Caco-2 (cell line): Measurements from ENCODE around the gene ASCC1. TPM values are rescaled to one million over a fixed set of nuclear protein-coding genes. Genes with fewer than 3 reads are reported as not detected.

Experiments
- BruUV-seq: library from RNA; stranded (reverse); fragments of 400-500 nt; replicated peaks from 2 replicates; lab custom pipeline; 2021; lab: Mats Ljungman, UMichigan
- CTCF ChIA-PET: fragments of 300-600 bp; sonication (Branson Sonifier 250); formaldehyde crosslinking; loops from one replicate; lab custom pipeline; 2022; ENCODE audit warnings: antibody characterized with exemption; lab: Charles Lee
- POLR2A ChIA-PET: fragments of 300-600 bp; sonication (Branson Sonifier 250); formaldehyde crosslinking; loops from one replicate; lab custom pipeline; 2022; ENCODE audit warnings: antibody characterized with exemption; lab: Charles Lee
- DNase-seq, 2 experiments: peaks; one replicate each; pipeline versions ENCODE4 v3.0.0 to v3.0.0-alpha.2; 2020 to 2022
- H3K27me3 ChIP-seq: replicated peaks from 2 replicates; pipeline ENCODE4 v1.6.0; 2011; ENCODE audit warnings: low read length; ENCODE audit not compliant: control insufficient read depth, insufficient read depth
- H3K36me3 ChIP-seq: 2 replicates; pipeline ENCODE4 v1.5.1; 2011; ENCODE audit warnings: low read length; ENCODE audit not compliant: control insufficient read depth, insufficient read depth
- H3K4me1 ChIP-seq: fragments of 250-450 bp; sonication (Bioruptor Pico); 2 replicates; pipeline ENCODE4 v1.5.1; 2020; ENCODE audit warnings: mild to moderate bottlenecking
- H3K4me3 ChIP-seq: 2 replicates; pipeline ENCODE4 v1.5.1; 2011; ENCODE audit warnings: low read depth, mild to moderate bottlenecking, control low read depth, low read length
- H3K9me3 ChIP-seq: fragments of 250-450 bp; sonication (Bioruptor Pico); 2 replicates; pipeline ENCODE4 v1.5.1; 2020; ENCODE audit warnings: mild to moderate bottlenecking, moderate library complexity
- H3K27ac Mint-ChIP-seq: one replicate; pipeline ENCODE4 v1.8.0; 2022; ENCODE audit warnings: mixed read lengths; ENCODE audit not compliant: unreplicated experiment
- H3K27me3 Mint-ChIP-seq: one replicate; pipeline ENCODE4 v1.8.0; 2022; ENCODE audit warnings: mixed read lengths; ENCODE audit not compliant: insufficient read depth, unreplicated experiment
- H3K36me3 Mint-ChIP-seq: one replicate; pipeline ENCODE4 v1.8.0; 2022; ENCODE audit warnings: mild to moderate bottlenecking, mixed read lengths; ENCODE audit not compliant: insufficient read depth, unreplicated experiment
- H3K4me1 Mint-ChIP-seq: one replicate; pipeline ENCODE4 v1.8.0; 2022; ENCODE audit warnings: low read depth, mixed read lengths; ENCODE audit not compliant: unreplicated experiment
- H3K4me3 Mint-ChIP-seq: one replicate; pipeline ENCODE4 v1.8.0; 2022; ENCODE audit warnings: mild to moderate bottlenecking, moderate library complexity, mixed read lengths; ENCODE audit not compliant: unreplicated experiment
- H3K9me3 Mint-ChIP-seq: one replicate; pipeline ENCODE4 v1.8.0; 2022; ENCODE audit warnings: mixed read lengths; ENCODE audit not compliant: unreplicated experiment
- intact Hi-C: fragments of 100-400 bp; cut with micrococcal nuclease; formaldehyde crosslinking; loops from one replicate; pipeline ENCODE4 v1.10.0; 2022; ENCODE audit not compliant: unreplicated experiment
- total RNA-seq: library from RNA; stranded (reverse); gene quantifications from 2 replicates; pipeline ENCODE4 v1.2.3, GENCODE V29; 2022
- TF ChIP-seq, protein P1 (sequence below), 2 experiments: fragments of 200-600 bp in 1 of 2; IDR thresholded peaks; 1 replicate in 1 of 2; 2 replicates in 1 of 2; pipeline versions ENCODE4 v1.5.1 to v1.8.0; 2011 to 2022; ENCODE audit warnings: antibody characterized with exemption in 1 of 2, control low read depth in 1 of 2, inconsistent platforms in 1 of 2, low read depth in 1 of 2, low read length in 1 of 2, mild to moderate bottlenecking in 1 of 2, moderate library complexity in 1 of 2; ENCODE audit not compliant: insufficient read depth in 1 of 2, severe bottlenecking in 1 of 2, unreplicated experiment in 1 of 2

Gene ASCC1
- total RNA-seq, 1 experiment from 2014 or later, result 73.7 TPM

DNA sequence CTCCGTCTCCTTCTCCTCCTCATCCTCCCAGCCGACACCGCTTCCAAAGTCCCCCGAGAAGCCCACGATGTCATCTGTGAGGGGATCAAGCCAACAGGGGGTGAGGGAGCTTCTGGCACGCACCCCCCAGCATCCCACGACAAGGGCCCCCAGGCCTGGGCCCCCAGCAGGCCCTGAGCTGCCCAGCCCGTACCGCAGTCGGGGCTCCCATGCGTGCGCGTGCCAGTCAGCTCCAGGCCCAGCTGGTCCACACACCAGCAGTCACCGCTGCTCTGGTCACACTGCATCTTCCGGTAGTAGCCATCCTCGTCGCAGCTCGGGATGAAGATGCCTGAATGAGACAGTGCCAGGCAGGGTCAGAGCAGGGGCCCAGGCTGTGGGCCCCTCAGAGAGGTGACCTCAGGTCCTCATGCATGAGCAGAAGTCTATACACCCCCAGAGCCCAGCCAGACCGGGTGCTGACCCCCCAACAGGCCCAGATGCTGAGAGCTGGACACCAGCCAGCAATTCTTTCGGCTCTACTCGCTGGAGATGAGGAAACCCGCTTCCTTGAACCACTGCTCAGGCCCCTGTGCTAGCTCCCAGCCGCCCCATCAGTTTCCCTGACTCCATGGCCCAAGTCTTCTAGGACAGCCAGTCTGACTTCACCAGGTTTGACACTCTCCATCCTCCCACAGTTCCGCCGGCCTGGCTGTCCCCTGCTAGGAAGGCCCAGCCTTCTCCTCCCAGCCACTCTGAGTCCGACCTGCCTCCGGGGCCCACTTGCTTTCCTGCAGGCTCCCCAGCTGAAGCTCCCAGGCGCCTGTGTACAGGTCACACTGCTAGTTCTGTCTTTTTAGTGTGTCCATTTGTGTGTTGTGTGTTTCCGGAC, 153.0 kb downstream of the ASCC1 start:
- Histone ChIP-seq H3K4me1 (0 out of 2 replicates have a peak, but pooled peaks cover 3% of the 10 kb centered on the region), H3K4me3 (no peak overlapping the region), H3K27me3 (no peaks in the 10 kb centered on the region), H3K36me3 (no peaks in the 10 kb centered on the region), H3K9me3 (no peaks in the 10 kb centered on the region)
- no peaks in the 10 kb centered on the region for H3K9me3 Mint-ChIP-seq
- H3K27ac Mint-ChIP-seq, result peak overlapping the region; percentile 80
- ChIA-PET CTCF (interaction anchor here (0.7 to 3.0 kb wide), 4 partner anchors 15 to 1015 kb away, joined by 3 to 20 read pairs (median 4); no protein-coding TSS in a partner anchor), POLR2A (no interaction called here)
- DNase-seq, result no peak
- no peaks in the 10 kb centered on the region for H3K4me1 Mint-ChIP-seq
- TF ChIP-seq, protein P1, sequence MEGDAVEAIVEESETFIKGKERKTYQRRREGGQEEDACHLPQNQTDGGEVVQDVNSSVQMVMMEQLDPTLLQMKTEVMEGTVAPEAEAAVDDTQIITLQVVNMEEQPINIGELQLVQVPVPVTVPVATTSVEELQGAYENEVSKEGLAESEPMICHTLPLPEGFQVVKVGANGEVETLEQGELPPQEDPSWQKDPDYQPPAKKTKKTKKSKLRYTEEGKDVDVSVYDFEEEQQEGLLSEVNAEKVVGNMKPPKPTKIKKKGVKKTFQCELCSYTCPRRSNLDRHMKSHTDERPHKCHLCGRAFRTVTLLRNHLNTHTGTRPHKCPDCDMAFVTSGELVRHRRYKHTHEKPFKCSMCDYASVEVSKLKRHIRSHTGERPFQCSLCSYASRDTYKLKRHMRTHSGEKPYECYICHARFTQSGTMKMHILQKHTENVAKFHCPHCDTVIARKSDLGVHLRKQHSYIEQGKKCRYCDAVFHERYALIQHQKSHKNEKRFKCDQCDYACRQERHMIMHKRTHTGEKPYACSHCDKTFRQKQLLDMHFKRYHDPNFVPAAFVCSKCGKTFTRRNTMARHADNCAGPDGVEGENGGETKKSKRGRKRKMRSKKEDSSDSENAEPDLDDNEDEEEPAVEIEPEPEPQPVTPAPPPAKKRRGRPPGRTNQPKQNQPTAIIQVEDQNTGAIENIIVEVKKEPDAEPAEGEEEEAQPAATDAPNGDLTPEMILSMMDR (IDR thresholded peaks at IDR 0.05; ENCODE audit: insufficient read depth in 1 of 2, low read depth in 1 of 2, low read length in 1 of 2, severe bottlenecking in 1 of 2, unreplicated experiment in 1 of 2), result no peak
- BruUV-seq, result no TSS peak
- no peak overlapping the region for H3K4me3 Mint-ChIP-seq
- no peaks in the 10 kb centered on the region for H3K27me3 Mint-ChIP-seq
- intact Hi-C loops, result loop anchor here (5.0 kb wide), 1 partner anchor 64 kb away; no protein-coding TSS in a partner anchor
- H3K36me3 Mint-ChIP-seq, result peaks cover 6% of the 10 kb centered on the region

DNA sequence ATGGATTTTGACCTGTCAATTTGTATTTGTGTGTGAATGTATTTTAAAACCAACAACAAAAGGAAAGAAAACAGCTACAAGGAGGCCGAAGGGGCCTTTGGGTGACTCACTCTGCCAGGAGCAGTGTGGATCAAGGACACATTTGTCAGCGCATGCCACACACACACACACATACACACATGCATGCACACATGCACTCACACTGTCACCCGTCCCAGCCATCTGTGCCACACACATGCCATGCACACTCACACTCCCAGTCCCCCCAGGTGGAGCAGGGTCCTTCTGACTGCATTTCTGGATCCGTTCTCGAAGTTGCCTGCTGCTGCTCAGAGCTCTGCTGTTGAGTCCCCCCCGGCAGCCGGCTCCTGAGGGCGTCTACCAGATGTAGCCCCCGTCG, 153.7 kb downstream of the ASCC1 start:
- intact Hi-C loops, result loop anchor here (5.0 kb wide), 1 partner anchor 65 kb away; no protein-coding TSS in a partner anchor
- BruUV-seq, result no TSS peak
- CTCF ChIA-PET, result interaction anchor here (1.2 to 3.0 kb wide), 3 partner anchors 14 to 166 kb away, joined by 5 to 20 read pairs (median 6); no protein-coding TSS in a partner anchor
- no peak overlapping the region for H3K4me3 Mint-ChIP-seq
- no peaks in the 10 kb centered on the region for H3K27me3 Mint-ChIP-seq
- H3K36me3 Mint-ChIP-seq, result peaks cover 6% of the 10 kb centered on the region
- 0 out of 2 replicates have a peak, but pooled peaks cover 3% of the 10 kb centered on the region for H3K4me1 ChIP-seq
- no peaks in the 10 kb centered on the region for H3K36me3 ChIP-seq
- H3K9me3 ChIP-seq, result no peaks in the 10 kb centered on the region
- no peaks in the 10 kb centered on the region for H3K27me3 ChIP-seq
- POLR2A ChIA-PET, result no interaction called here
- TF ChIP-seq, protein P1 (IDR thresholded peaks at IDR 0.05; ENCODE audit: insufficient read depth in 1 of 2, low read depth in 1 of 2, low read length in 1 of 2, severe bottlenecking in 1 of 2, unreplicated experiment in 1 of 2), result no peak
- no peak overlapping the region for H3K4me3 ChIP-seq
- no peaks in the 10 kb centered on the region for H3K4me1 Mint-ChIP-seq
- no peaks in the 10 kb centered on the region for H3K9me3 Mint-ChIP-seq
- no peak overlapping the region for H3K27ac Mint-ChIP-seq
- DNase-seq, result no peak

DNA sequence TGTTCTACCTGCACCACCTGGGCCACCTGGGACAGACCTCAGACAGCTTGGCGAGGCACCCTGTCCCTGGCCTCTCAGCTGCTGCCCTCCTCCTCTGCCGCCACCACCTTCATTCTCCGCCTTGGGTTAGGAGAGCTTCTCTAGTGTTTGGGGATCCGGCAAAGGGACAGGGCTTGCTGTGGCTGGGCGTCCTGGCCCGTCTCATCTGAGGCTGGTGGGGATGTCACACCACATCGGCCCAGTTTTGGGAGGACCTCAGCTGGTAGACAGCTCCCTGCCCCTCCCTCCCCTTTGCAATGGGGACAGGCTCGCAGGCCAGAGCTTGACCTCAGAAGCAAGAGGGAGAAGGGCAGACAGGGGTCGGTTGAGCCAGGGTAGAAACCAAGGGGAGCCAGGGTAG, 154.1 kb downstream of the ASCC1 start:
- Histone ChIP-seq H3K4me1 (0 out of 2 replicates have a peak, but pooled peaks cover 3% of the 10 kb centered on the region), H3K9me3 (no peaks in the 10 kb centered on the region), H3K27me3 (no peaks in the 10 kb centered on the region), H3K4me3 (no peak overlapping the region), H3K36me3 (no peaks in the 10 kb centered on the region)
- Mint-ChIP-seq H3K9me3 (no peaks in the 10 kb centered on the region), H3K27me3 (no peaks in the 10 kb centered on the region), H3K4me3 (no peak overlapping the region), H3K36me3 (peaks cover 6% of the 10 kb centered on the region), H3K27ac (no peak overlapping the region), H3K4me1 (no peaks in the 10 kb centered on the region)
- TF ChIP-seq, protein P1 (IDR thresholded peaks at IDR 0.05; ENCODE audit: insufficient read depth in 1 of 2, low read depth in 1 of 2, low read length in 1 of 2, severe bottlenecking in 1 of 2, unreplicated experiment in 1 of 2), result no peak
- POLR2A ChIA-PET, result no interaction called here
- no peak for DNase-seq
- no TSS peak for BruUV-seq
- intact Hi-C loops, result loop anchor here (5.0 kb wide), 1 partner anchor 65 kb away; no protein-coding TSS in a partner anchor
- CTCF ChIA-PET, result interaction anchor here (1.2 to 3.0 kb wide), 3 partner anchors 14 to 166 kb away, joined by 5 to 20 read pairs (median 6); no protein-coding TSS in a partner anchor
